ENCODE data around the gene CLCN7. TPM values are rescaled to one million over a fixed set of nuclear protein-coding genes. Genes with fewer than 3 reads are reported as not detected.

CLCN7 gene
- total and polyA plus RNA-seq, 4 experiments from 2014 or later, result 18.1 to 111 (median 67.3) TPM

DNA sequence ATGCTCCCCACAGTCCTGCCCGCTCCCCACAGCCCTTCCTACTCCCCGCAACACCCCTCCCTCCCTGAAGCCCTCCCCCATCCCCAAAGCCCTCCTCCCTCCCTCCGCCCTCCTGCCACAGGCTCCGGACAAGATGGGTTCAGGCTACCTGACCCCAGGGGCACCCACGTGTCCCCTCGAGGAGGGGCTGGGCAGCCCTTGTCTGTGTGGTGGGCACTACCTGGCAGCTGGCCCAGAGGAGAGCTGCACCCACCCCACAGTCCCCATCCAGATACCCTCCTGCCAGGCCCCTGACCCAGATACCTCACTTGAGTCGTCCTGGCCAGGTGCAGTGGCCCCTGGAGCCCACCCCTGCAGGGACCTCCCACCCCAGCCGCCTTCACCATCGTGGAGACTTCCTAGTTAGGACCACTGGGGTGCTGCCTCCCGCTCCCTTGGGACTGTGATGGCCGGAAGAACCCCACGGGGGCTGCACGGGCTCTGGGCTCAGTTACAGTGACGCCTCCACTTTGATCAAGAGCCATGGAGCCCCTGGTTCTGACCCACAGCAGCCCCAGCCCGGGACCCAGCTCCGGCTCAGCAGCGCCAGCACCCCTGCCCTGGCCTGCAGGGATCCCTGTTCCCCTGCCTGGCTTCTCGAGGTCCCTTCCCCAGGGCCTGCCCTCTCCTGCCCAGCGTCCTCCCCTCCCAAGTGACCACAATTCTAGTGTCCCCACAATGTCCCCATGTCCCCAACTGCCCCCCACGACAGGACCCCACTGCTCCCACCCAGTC is 43.1 kb downstream of the CLCN7 start:
- intact Hi-C loops (cut with micrococcal nuclease), result no loop called here
- H3K27me3 Mint-ChIP-seq, result no peaks in the 10 kb centered on the region
- H3K27ac ChIP-seq (ENCODE audit: low read depth, low read length), result no peak overlapping the region
- no peaks in the 10 kb centered on the region for H3K4me1 ChIP-seq (ENCODE audit: insufficient read depth, low read length)
- H3K4me1 Mint-ChIP-seq, result no peaks in the 10 kb centered on the region
- H3K9me3 ChIP-seq (ENCODE audit: control insufficient read depth in 1 of 2, low read length in 2 of 2), result no peaks in the 10 kb centered on the region
- POLR2A ChIA-PET (ENCODE audit: partially characterized antibody), result interaction anchor here (0.5 kb wide), 1 partner anchor 60 kb away, joined by 3 read pairs; no protein-coding TSS in a partner anchor
- H3K4me3 ChIP-seq (ENCODE audit: low read length in 2 of 2), result no peak overlapping the region
- no peaks in the 10 kb centered on the region for H3K36me3 ChIP-seq (ENCODE audit: insufficient read depth, low read length)
- peak overlapping the region in 2 of 8 donors; percentile 20 to 31 for H3K4me3 Mint-ChIP-seq
- no peaks in the 10 kb centered on the region for H3K9me3 Mint-ChIP-seq
- H3K27me3 ChIP-seq (ENCODE audit: insufficient read depth, low read length), result no peaks in the 10 kb centered on the region
- DNase-seq, result no peak
- H3K36me3 Mint-ChIP-seq, result no peaks in the 10 kb centered on the region
- CTCF ChIA-PET (ENCODE audit: partially characterized antibody), result no interaction called here
- peak overlapping the region in 1 of 7 donors; percentile 68 for H3K27ac Mint-ChIP-seq

DNA sequence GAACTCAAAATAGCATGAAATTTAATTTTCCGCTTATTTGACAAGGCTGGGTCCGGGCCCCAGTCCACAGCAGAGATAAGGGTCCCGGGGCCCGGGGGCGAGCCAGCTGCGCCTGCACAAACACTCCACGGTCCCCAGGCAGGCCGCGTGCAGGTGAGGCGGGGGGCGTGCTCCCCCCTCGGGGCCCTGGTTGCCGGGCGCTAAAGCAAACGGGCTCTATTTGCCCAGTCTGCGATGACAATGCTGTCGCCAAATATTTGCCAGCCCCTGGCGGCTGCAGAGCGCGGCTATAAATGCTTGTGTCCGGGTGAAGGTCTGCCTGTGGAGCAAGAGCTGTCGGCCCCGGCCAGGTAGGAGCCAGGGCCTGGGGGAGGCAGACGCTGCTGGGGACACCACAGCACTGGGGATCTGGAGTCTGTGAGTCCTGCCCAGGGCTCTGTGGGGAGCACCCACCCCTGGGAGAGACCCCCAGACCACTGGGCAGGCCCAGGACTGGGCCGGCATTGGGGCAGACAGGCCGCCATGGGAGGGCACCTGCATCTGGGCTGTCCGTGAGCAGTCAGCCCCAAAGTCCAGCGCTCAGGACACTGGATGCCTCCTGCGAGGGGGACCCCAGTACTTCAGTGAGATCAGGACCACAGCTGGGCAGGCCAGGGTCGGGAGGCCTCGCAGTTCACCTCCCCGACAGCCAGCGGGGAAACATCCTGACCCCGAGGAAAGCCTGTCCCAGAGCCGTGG is 43.9 kb downstream of the CLCN7 start, which contains the start of gene PERCC1:
Gene PERCC1, plus strand, starts transcription at position 320 of the 738 bp plus-strand sequence. CDS start 1,516 bp downstream, outside the sequence.
- H3K4me3 Mint-ChIP-seq, result peak within 1 kb of the TSS in 1 of 8 donors; percentile 20

DNA sequence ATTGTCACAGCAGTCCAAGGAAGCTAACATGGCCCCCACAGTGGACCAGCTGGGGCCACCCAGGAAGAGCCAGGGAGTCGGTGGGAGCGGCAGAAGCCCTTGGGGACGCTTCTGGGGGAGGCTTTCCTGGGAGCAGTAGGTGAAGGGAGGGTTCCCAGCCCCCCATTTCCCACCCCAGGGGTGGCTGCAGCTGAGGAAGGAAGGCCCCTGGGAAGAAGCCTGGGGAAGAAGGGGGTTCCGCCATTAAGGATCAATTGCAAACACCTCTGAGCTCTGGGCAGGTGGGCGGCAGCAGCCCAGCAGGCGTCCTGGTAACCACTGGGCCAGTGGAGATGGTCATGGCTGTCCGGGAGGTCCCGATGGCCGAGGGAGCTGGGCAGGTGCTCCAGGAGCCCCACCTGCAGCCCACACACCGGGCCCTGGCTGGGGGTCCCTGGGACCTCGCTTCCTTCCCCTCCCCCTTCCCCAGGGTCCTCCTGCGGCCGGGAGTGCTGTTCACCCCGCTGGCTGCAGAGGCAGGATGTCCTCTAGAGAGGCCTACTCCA is 44.5 kb downstream of the CLCN7 start:
- Mint-ChIP-seq H3K27me3 (no peaks in the 10 kb centered on the region), H3K9me3 (no peaks in the 10 kb centered on the region), H3K4me3 (no peak overlapping the region), H3K36me3 (no peaks in the 10 kb centered on the region), H3K27ac (no peak overlapping the region), H3K4me1 (no peaks in the 10 kb centered on the region)
- POLR2A ChIA-PET (ENCODE audit: partially characterized antibody), result no interaction called here
- no peaks in the 10 kb centered on the region for H3K36me3 ChIP-seq (ENCODE audit: insufficient read depth, low read length)
- no peak overlapping the region for H3K4me3 ChIP-seq (ENCODE audit: low read length in 2 of 2)
- CTCF ChIA-PET (ENCODE audit: partially characterized antibody), result no interaction called here
- intact Hi-C loops (cut with micrococcal nuclease), result no loop called here
- H3K9me3 ChIP-seq (ENCODE audit: control insufficient read depth in 1 of 2, low read length in 2 of 2), result no peaks in the 10 kb centered on the region
- H3K27me3 ChIP-seq (ENCODE audit: insufficient read depth, low read length), result no peaks in the 10 kb centered on the region
- DNase-seq, result no peak
- no peaks in the 10 kb centered on the region for H3K4me1 ChIP-seq (ENCODE audit: insufficient read depth, low read length)
- no peak overlapping the region for H3K27ac ChIP-seq (ENCODE audit: low read depth, low read length)

More for the DNA sequence above, 43.9 kb downstream of the CLCN7 start, which contains the start of gene PERCC1:
- POLR2A ChIA-PET (ENCODE audit: partially characterized antibody), result interaction anchor here (0.5 kb wide), 1 partner anchor 59 kb away, joined by 3 read pairs; no protein-coding TSS in a partner anchor
- no peak within 1 kb of the TSS for H3K4me3 ChIP-seq (ENCODE audit: low read length in 2 of 2)
- H3K27ac ChIP-seq (ENCODE audit: low read depth, low read length), result no peak within 1 kb of the TSS
- H3K27me3 ChIP-seq (ENCODE audit: insufficient read depth, low read length), result no peaks in the 10 kb centered on the region
- CTCF ChIA-PET (ENCODE audit: partially characterized antibody), result no interaction called here
- DNase-seq, result no peak
- Mint-ChIP-seq H3K4me1 (no peaks in the 10 kb centered on the region), H3K36me3 (no peaks in the 10 kb centered on the region), H3K27me3 (no peaks in the 10 kb centered on the region), H3K9me3 (no peaks in the 10 kb centered on the region), H3K27ac (peak within 1 kb of the TSS in 1 of 7 donors; percentile 68)
- H3K36me3 ChIP-seq (ENCODE audit: insufficient read depth, low read length), result no peaks in the 10 kb centered on the region
- H3K4me1 ChIP-seq (ENCODE audit: insufficient read depth, low read length), result no peaks in the 10 kb centered on the region
- no peaks in the 10 kb centered on the region for H3K9me3 ChIP-seq (ENCODE audit: control insufficient read depth in 1 of 2, low read length in 2 of 2)
- intact Hi-C loops (cut with micrococcal nuclease), result no loop called here

DNA sequence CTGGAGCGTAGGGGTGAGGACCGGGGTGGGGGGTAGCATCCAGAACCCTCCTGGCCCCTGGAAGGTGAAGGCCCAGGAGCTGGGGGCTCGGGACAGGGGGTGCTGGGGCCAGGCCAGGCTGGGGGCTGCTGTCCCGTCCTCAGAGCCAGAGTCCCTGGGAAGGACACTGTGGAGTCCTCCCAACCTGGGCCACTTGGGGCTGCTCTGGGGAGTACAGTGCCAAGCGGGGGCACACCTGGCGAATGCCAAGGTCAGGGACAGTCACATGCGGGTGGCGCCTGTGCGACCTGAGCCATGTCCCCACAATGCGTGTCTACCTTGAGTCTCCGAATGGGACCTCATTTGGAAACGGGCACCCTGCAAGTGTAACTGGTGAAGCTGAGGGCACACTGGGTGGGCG is 45.2 kb downstream of the CLCN7 start:
- no peaks in the 10 kb centered on the region for H3K27me3 Mint-ChIP-seq
- Histone ChIP-seq H3K4me1 (ENCODE audit: insufficient read depth, low read length) (no peaks in the 10 kb centered on the region), H3K9me3 (ENCODE audit: control insufficient read depth in 1 of 2, low read length in 2 of 2) (no peaks in the 10 kb centered on the region), H3K27ac (ENCODE audit: low read depth, low read length) (no peak overlapping the region), H3K27me3 (ENCODE audit: insufficient read depth, low read length) (no peaks in the 10 kb centered on the region), H3K4me3 (ENCODE audit: low read length in 2 of 2) (no peak overlapping the region), H3K36me3 (ENCODE audit: insufficient read depth, low read length) (no peaks in the 10 kb centered on the region)
- intact Hi-C loops (cut with micrococcal nuclease), result no loop called here
- H3K36me3 Mint-ChIP-seq, result no peaks in the 10 kb centered on the region
- no peak for DNase-seq
- no peaks in the 10 kb centered on the region for H3K9me3 Mint-ChIP-seq
- ChIA-PET CTCF (ENCODE audit: partially characterized antibody) (no interaction called here), POLR2A (ENCODE audit: partially characterized antibody) (interaction anchor here (0.6 to 1.5 kb wide), 3 partner anchors 9 to 249 kb away, joined by 3 to 11 read pairs (median 4); partner anchors contain the start of genes JPT2 and UQCC4)
- no peak overlapping the region for H3K27ac Mint-ChIP-seq
- H3K4me3 Mint-ChIP-seq, result no peak overlapping the region
- H3K4me1 Mint-ChIP-seq, result no peaks in the 10 kb centered on the region

DNA sequence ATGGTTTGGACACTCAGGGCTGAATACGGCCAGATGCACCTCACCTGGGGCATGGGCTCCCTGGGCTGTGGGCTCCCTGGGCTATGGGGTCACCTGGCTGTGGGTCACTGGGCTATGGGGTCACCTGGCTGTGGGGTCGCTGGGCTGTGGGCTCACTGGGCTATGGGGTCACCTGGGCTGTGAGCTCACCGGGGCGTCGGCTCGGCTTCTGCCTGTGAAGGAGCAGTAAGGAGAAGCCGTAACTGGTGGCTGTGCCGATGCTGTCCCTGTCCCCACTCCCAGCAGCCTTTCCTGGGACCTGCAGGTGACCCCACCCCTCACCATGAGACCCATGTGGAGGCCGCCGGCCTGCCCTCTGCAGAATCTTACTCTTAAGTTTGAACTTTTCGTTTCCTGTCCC is 45.8 kb downstream of the CLCN7 start:
- ChIA-PET CTCF (ENCODE audit: partially characterized antibody) (interaction anchor here (0.8 kb wide), 1 partner anchor 109 kb away, joined by 3 read pairs; no protein-coding TSS in a partner anchor), POLR2A (ENCODE audit: partially characterized antibody) (interaction anchor here (0.9 to 1.5 kb wide), 2 partner anchors 8 to 249 kb away, joined by 4 to 11 read pairs; partner anchors contain the start of genes JPT2 and UQCC4)
- Histone ChIP-seq H3K9me3 (ENCODE audit: control insufficient read depth in 1 of 2, low read length in 2 of 2) (no peaks in the 10 kb centered on the region), H3K27me3 (ENCODE audit: insufficient read depth, low read length) (no peaks in the 10 kb centered on the region), H3K4me3 (ENCODE audit: low read length in 2 of 2) (no peak overlapping the region), H3K36me3 (ENCODE audit: insufficient read depth, low read length) (no peaks in the 10 kb centered on the region), H3K4me1 (ENCODE audit: insufficient read depth, low read length) (no peaks in the 10 kb centered on the region), H3K27ac (ENCODE audit: low read depth, low read length) (no peak overlapping the region)
- intact Hi-C loops (cut with micrococcal nuclease), result no loop called here
- Mint-ChIP-seq H3K36me3 (no peaks in the 10 kb centered on the region), H3K9me3 (no peaks in the 10 kb centered on the region), H3K4me1 (no peaks in the 10 kb centered on the region), H3K27me3 (no peaks in the 10 kb centered on the region), H3K27ac (peak overlapping the region in 1 of 7 donors; percentile 22), H3K4me3 (no peak overlapping the region)
- DNase-seq, result no peak

DNA sequence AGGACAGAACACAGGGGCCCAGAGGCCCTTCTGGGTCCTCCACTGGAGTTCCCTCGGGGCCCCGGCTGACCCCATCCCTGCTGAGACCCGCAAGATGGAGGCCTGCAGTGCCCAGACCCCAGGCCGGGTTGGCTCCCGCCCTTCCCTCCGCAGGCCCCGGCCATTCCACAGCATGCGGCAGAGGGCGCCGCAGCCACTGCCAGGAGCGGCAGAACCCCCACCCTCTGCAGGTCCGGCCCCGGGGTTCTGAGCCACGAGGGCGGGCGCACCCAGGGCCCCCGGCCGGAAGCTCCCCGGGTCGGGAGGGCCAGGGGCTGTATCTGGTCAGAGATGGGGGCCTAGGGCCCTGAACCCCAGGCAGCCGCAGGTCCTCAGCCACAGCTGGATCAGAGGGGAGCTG is 46.3 kb downstream of the CLCN7 start:
- H3K27ac ChIP-seq (ENCODE audit: low read depth, low read length), result no peak overlapping the region
- Mint-ChIP-seq H3K27me3 (no peaks in the 10 kb centered on the region), H3K27ac (no peak overlapping the region), H3K4me1 (no peaks in the 10 kb centered on the region), H3K9me3 (no peaks in the 10 kb centered on the region), H3K36me3 (no peaks in the 10 kb centered on the region), H3K4me3 (no peak overlapping the region)
- H3K27me3 ChIP-seq (ENCODE audit: insufficient read depth, low read length), result no peaks in the 10 kb centered on the region
- H3K36me3 ChIP-seq (ENCODE audit: insufficient read depth, low read length), result no peaks in the 10 kb centered on the region
- ChIA-PET POLR2A (ENCODE audit: partially characterized antibody) (interaction anchor here (1.5 kb wide), 1 partner anchor 8 kb away, joined by 11 read pairs; the partner anchor contains the start of gene UQCC4), CTCF (ENCODE audit: partially characterized antibody) (interaction anchor here (0.8 kb wide), 1 partner anchor 110 kb away, joined by 3 read pairs; no protein-coding TSS in a partner anchor)
- no peaks in the 10 kb centered on the region for H3K9me3 ChIP-seq (ENCODE audit: control insufficient read depth in 1 of 2, low read length in 2 of 2)
- DNase-seq, result peak in 2 of 5 donors; percentile 21 to 22
- no peak overlapping the region for H3K4me3 ChIP-seq (ENCODE audit: low read length in 2 of 2)
- no peaks in the 10 kb centered on the region for H3K4me1 ChIP-seq (ENCODE audit: insufficient read depth, low read length)
- intact Hi-C loops (cut with micrococcal nuclease), result no loop called here
